ENCODE data around the gene ASTE1. TPM values are rescaled to one million over a fixed set of nuclear protein-coding genes. Genes with fewer than 3 reads are reported as not detected.

Gene ASTE1
- total RNA-seq, 1 donor from 2014 or later = 4.5 TPM

GRCh38 chr3:131004603-131005002 lies 22.0 kb downstream of the ASTE1 start:
- H3K36me3 ChIP-seq (ENCODE audit: control insufficient read depth, insufficient read depth, low read length) = peaks cover 5% of the 10 kb centered on the region
- no peaks in the 10 kb centered on the region for H3K27me3 ChIP-seq (ENCODE audit: control insufficient read depth, insufficient read depth, low read length)
- no peak for TF ChIP-seq CTCF (IDR thresholded peaks at IDR 0.05; ENCODE audit: insufficient read depth, low read length, severe bottlenecking)
- H3K4me3 ChIP-seq (ENCODE audit: low read depth, low read length) = no peak overlapping the region
- DNase-seq (ENCODE audit: low read depth) = no peak
- FAIRE-seq = no peak

DNA sequence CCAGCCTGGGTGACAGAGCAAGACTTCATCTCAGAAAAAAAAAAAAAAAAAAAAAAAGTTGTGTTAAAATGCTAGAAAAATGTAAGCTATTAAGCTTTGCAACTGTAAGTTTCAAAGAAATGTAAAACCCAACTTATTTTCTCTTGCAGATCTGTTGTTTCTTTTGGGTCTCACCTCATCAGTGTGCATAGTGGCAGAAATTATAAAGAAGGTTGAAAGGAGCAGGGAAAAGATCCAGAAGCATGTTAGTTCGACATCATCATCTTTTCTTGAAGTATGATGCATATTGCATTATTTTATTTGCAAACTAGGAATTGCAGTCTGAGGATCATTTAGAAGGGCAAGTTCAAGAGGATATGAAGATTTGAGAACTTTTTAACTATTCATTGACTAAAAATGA lies 25.6 kb downstream of the ASTE1 start:
- no peak for TF ChIP-seq CTCF (IDR thresholded peaks at IDR 0.05; ENCODE audit: insufficient read depth, low read length, severe bottlenecking)
- H3K36me3 ChIP-seq (ENCODE audit: control insufficient read depth, insufficient read depth, low read length) = peaks cover 1% of the 10 kb centered on the region
- no peak for DNase-seq (ENCODE audit: low read depth)
- H3K4me3 ChIP-seq (ENCODE audit: low read depth, low read length) = no peak overlapping the region
- no peaks in the 10 kb centered on the region for H3K27me3 ChIP-seq (ENCODE audit: control insufficient read depth, insufficient read depth, low read length)
- FAIRE-seq = no peak

- Histone ChIP-seq H3K4me3 (ENCODE audit: low read depth, low read length) (no peak overlapping the region), H3K27me3 (ENCODE audit: control insufficient read depth, insufficient read depth, low read length) (no peaks in the 10 kb centered on the region), H3K36me3 (ENCODE audit: control insufficient read depth, insufficient read depth, low read length) (peaks cover 2% of the 10 kb centered on the region)
- DNase-seq (ENCODE audit: low read depth) = no peak
- no peak for TF ChIP-seq CTCF (IDR thresholded peaks at IDR 0.05; ENCODE audit: insufficient read depth, low read length, severe bottlenecking)
- no peak for FAIRE-seq
Measured at GRCh38 chr3:130997289-130997688, 29.3 kb downstream of the ASTE1 start.

GRCh38 chr3:130992344-130992743 lies 34.3 kb downstream of the ASTE1 start:
- H3K36me3 ChIP-seq (ENCODE audit: control insufficient read depth, insufficient read depth, low read length) = peaks cover 6% of the 10 kb centered on the region

DNA sequence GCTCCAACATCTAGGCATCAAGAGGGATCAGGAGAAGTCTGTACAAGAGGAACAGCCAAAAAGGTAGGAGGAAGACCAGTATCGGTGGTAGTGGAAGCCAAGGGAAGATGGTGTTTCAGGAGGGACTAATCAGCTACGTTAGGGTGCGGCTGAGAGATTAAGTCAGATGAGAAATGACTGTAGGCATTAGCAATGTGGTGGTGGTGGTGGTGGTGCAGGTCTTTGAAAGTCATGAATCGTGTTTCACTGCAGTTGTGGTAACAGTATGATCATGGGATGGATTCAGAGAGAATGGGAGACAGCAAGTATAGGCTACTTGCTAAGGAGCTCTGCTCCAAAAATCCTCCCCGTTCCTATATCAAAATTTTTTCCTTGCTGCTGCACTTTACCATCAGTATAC lies 35.5 kb downstream of the ASTE1 start:
- DNase-seq (ENCODE audit: low read depth) (no peak), FAIRE-seq (no peak)
- Histone ChIP-seq H3K4me3 (ENCODE audit: low read depth, low read length) (no peak overlapping the region), H3K36me3 (ENCODE audit: control insufficient read depth, insufficient read depth, low read length) (peaks cover 6% of the 10 kb centered on the region), H3K27me3 (ENCODE audit: control insufficient read depth, insufficient read depth, low read length) (no peaks in the 10 kb centered on the region)
- TF ChIP-seq CTCF (IDR thresholded peaks at IDR 0.05; ENCODE audit: insufficient read depth, low read length, severe bottlenecking) = no peak

More at GRCh38 chr3:130992344-130992743, 34.3 kb downstream of the ASTE1 start:
- no peaks in the 10 kb centered on the region for H3K27me3 ChIP-seq (ENCODE audit: control insufficient read depth, insufficient read depth, low read length)
- no peak for TF ChIP-seq CTCF (IDR thresholded peaks at IDR 0.05; ENCODE audit: insufficient read depth, low read length, severe bottlenecking)
- no peak overlapping the region for H3K4me3 ChIP-seq (ENCODE audit: low read depth, low read length)
- DNase-seq (ENCODE audit: low read depth) (no peak), FAIRE-seq (no peak)

DNA sequence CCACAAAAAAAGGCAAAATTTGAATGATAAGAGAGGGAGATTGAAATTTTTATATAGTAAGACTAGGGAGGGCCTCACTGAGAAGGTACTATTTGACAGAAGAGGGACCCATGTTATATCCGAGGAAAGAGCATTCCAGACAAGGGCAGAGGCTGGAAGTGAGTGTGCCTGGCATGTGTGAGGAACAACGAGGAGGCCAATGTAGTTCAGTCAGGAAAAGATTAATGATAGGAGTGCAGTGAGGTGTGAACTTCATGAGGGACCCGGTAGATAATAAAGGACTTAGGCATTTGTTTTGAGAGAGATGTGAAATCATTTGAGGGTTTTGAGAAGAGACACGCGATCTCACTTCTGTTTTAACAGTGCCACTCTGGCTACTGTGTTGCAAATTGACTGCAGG lies 36.3 kb downstream of the ASTE1 start:
- Histone ChIP-seq H3K36me3 (ENCODE audit: control insufficient read depth, insufficient read depth, low read length) (peaks cover 6% of the 10 kb centered on the region), H3K27me3 (ENCODE audit: control insufficient read depth, insufficient read depth, low read length) (no peaks in the 10 kb centered on the region), H3K4me3 (ENCODE audit: low read depth, low read length) (no peak overlapping the region)
- no peak for DNase-seq (ENCODE audit: low read depth)
- no peak for FAIRE-seq
- no peak for TF ChIP-seq CTCF (IDR thresholded peaks at IDR 0.05; ENCODE audit: insufficient read depth, low read length, severe bottlenecking)
